NCI-H1694 (cell line): ENCODE results near the gene WDR75.
"Not testable (repeated sequence)": the region's sequence is repeated elsewhere in the genome, so short reads cannot be mapped to it uniquely, and the experiment has no call there.

ENCODE experiments used
- DNase-seq: peaks from one replicate; lab custom pipeline; 2025; lab: John Stamatoyannopoulos, UW

WDR75 gene

GRCh38 chr2:189441709-189442074 lies 418 bp downstream of the WDR75 start:
- DNase-seq = no peak

DNA sequence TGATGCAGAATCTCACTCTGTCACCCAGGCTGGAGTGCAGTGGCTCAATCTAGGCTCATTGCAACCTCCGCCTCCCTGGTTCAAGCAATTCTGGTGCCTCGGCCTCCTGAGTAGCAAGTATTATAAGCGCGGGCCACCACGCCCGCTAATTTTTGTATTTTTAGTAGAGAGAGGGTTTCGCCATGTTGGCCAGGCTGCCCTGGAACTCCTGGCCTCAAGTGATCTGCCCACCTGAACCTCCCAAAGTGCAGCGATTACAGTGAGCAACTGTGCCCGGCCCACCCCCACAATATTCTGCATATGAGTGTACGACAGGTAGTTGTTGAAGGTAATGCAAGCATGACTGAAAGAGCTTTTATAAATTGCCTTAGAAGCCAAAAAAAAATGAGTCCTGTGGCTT lies 1.2 kb downstream of the WDR75 start:
- DNase-seq = no peak

- no peak for DNase-seq
Observed at GRCh38 chr2:189444322-189444721, 3.0 kb downstream of the WDR75 start.

- no peak for DNase-seq
Observed at GRCh38 chr2:189446780-189447179, 5.5 kb downstream of the WDR75 start.

GRCh38 chr2:189454009-189454408 lies 12.7 kb downstream of the WDR75 start:
- no peak for DNase-seq

GRCh38 chr2:189465076-189465475 lies 23.8 kb downstream of the WDR75 start:
- DNase-seq = no peak

DNA sequence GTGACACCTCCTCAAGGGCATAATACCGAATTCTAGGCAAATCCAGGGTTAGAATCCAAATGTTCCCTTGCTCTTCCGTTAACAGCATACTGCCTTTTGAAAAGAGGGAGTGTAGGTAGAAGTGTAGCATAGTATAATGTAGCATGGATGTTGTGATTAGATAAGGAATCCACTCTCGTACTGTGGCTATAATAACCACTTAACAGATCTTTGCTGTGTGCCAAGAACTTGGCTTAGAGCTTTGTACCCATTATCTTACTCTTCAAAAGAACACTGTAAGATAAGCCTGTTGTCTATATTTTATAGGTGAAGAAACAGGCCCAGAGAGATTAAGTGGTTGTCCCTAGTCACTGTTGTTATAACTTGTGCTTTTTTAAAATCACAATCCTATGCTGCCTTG lies 24.2 kb downstream of the WDR75 start:
- DNase-seq = no peak

DNA sequence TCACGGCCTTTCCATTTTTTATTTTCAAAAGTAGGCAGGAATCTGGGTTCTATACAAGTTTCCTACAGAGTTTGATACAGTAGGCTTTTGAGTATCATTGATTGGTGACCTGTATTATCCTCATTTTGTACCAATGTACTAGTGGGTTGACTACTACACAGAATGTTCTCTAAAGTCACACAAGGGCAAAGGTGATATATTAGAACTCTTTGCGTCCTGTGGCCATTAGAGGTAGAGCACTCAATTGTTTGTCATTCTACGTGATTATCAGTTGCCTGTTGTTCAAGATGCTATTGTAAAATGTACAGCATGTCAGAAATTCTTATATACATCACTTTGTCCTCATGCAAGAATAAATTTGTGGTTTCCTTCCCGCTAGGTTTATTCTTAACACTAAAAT lies 24.8 kb downstream of the WDR75 start:
- no peak for DNase-seq

DNA sequence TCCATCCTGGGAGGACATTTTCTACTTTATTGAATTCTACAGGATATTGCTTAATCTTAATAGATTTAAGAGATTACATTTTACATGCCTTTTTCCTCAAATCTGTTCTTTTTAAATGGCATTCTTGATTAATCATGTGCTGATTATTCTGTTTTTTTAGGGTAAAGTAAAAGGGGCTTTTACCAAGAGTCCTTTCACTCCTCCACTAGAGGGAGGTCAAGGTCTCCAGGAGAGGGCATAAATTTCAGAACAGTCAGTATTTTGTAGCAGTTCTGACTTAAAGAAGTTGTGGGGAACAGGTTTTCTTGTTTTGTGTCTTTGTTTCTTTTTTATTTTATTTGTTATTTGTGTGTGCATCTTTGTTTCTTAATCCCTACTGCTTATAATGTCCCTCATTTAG lies 25.4 kb downstream of the WDR75 start:
- DNase-seq = no peak

- no peak for DNase-seq
Observed at GRCh38 chr2:189467160-189467559, 25.9 kb downstream of the WDR75 start.

GRCh38 chr2:189467593-189467992 lies 26.3 kb downstream of the WDR75 start:
- DNase-seq = no peak

- no peak for DNase-seq
Observed at GRCh38 chr2:189474526-189474925, 33.3 kb downstream of the WDR75 start.

DNA sequence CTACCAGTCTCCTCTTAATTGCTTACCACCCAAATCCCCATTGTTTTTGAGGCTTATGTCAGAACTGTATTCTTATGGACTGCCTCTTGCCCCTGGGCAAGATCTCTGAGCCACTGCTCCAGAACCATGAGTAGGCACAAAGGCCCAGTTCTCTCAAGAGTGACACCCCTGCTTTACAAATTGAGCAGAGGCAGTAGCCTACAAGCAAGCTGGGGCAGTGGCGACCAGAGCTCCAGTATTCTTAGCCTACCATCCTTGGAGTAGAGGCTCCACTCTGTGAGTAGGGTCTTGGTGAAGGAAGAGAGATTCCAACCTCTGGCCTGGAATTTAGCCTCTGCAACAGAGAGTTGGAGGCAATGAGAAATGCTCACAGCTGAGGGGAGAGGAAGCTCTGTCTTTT lies 36.5 kb downstream of the WDR75 start:
- no peak for DNase-seq

DNA sequence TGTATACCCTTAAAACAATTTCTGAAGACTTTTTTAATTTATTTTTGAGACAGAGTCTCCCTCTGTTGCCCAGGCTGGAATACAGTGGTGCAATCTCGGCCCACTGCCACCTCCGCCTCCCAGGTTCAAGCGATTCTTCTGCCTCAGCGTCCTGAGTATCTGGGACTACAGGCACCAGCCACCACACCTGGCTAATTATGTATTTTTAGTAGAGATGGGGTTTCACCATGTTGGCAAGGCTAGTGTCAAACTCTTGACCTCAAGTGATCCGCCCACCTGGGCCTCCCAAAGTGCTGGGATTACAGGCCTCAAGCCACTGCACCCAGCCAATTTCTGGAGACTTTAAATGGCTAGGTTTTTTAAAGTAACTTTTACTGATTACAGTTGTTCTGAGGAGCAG lies 37.0 kb downstream of the WDR75 start:
- DNase-seq = not testable (repeated sequence)

- DNase-seq = no peak
Observed at GRCh38 chr2:189481071-189481470, 39.8 kb downstream of the WDR75 start.

DNA sequence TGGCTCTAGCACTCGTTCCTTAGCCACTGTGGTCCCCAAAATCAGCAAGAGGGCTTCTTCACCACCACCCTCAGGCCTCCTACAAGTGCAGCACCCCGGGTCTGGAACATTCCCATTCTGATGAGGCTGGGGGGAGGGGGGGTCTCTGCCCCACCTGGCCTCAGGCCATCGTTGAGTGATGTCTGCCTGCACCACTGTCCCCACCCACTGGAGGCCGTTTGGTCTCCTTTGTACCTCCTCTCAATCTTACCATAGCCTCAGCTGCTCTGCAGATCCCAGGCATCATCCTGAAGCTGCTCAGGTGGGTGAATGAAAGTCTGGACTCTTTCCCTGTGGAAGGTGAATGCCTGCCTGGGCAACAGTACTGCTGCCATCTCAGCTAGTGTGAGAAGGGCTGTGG lies 42.3 kb downstream of the WDR75 start:
- DNase-seq = no peak

DNA sequence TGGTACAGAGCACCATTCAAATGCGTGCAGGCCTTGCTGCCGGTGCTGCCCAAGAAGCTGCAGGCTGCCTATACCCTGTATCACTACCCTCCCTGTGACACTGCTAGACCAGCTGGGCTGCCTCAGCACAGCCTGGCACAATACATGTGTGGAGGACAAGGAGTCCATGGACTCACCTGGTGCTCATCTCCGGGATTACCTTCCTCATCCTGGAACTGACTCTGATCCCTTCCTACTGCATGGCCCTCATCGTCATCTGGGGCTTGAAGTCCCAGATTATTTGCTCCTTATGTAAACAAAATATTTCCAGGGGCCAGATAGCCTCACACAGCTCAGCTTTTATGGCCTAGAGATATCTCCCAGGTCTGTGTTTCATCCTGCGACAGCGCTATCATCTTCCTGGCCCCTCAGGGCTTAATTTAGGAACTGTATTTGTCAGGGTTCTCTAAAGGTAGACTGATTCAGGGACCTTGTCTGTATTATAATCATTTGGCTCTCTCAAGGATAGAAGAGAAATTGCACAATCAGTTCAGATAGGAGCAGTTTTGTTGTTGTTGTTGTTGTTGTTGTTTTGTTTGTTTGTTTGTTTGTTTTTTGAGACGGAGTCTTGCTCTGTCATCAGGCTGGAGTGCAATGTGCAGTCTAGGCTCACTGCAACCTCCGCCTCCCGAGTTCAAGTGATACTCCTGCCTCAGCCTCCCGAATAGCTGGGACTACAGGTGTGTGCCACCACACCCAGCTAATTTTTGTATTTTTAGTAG lies 42.9 kb downstream of the WDR75 start:
- DNase-seq = no peak

GRCh38 chr2:189485146-189485545 lies 43.9 kb downstream of the WDR75 start:
- no peak for DNase-seq

DNA sequence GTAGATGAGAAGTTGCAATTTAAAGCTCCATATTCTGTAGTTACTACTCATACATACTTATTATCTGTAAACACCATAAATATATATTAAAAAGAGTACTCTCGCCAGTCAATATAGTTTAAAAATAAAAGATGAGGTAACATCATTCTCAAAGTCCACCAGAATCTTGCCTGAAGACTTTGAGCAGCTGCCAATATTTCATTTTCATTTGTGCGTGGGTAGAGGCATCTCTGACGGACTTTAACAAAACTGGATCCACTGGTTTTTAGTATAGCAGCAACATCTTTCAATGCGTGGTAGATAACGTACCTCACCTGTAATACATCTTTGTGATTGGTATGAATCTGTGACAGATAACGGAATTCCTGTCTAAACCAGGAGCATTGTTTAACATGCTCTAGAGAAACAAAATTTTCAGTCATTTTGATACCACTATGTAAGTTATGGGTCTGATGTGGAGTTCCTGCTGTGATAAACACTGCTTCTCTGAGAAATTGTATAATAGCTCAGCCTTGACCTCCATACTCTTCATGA lies 45.0 kb downstream of the WDR75 start:
- no peak for DNase-seq

DNA sequence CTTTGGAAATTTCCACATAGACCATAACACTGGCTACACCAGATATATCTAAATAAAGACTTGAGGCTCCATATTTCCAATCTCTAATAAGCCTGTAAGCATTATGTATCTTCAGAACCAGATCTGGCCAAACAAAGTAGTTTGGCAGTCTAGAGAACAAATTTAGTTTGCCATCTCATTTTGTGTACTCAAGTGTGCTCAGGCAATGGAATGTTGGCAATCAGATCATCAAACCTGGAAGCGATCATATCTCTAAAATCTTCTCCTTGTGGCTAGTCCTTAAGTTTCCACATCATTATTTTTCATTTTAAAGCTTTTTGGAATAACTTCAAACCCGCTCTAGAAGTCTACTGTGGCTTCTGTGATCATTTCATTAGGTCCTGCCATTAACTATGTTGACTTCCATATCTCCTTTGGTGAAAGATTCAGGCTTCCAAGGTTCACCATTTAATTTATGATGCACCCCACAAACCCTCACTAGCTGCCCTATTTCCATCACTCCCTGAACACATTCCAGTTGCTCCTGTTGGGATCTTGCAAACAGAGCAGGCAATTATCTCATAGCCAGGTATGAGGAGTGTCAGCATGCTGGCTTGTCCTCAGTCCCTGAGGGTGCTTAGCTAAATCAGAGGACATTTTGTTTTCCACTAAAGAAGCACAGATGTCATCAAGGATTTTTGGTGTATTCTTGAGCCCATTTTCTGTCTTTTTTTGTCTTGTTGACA lies 46.2 kb downstream of the WDR75 start:
- DNase-seq = no peak

- DNase-seq = no peak
Observed at GRCh38 chr2:189488008-189488310, 46.7 kb downstream of the WDR75 start.

DNA sequence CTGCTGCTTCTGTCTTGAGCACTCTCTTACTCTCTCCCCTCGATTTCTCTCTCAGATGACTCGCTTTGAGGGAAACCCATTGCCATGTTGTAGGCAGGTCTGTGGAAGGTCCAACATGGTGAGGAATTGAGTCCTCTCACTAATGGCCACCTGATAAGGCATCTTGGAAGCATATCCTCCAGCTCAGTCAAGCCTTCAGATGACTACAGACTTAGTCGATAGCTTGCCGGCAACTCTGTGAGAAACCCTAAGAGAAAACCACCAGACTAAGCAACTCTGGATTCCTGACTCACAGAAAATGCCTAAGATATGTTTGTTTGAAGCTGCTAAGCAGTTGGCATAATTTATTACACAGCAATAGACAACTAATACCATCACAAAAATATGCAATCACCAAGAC lies 51.2 kb downstream of the WDR75 start:
- DNase-seq = no peak

- no peak for DNase-seq
Observed at GRCh38 chr2:189498205-189498604, 56.9 kb downstream of the WDR75 start.

DNA sequence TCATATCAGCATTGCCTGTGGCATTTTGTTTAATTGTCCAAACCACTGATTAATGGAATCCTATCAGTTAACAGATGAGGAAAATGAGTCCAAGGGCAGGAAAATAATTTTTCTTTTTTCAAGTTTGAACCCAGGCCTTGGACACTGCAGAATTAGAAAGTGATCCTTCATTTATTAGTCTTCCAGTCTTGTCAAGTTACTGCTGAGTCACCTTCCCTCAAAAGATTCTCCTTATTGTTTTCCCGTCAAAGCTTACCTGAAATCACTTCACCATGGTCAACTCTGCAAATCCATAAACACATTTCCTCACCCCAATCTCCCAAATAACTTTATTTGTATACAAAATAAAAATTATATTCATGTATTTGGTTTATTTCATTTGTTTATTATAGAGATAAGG lies 57.9 kb downstream of the WDR75 start:
- DNase-seq = no peak
